Measurements from ENCODE around the gene OGFOD3.
A peak's percentile ranks its signal among the peaks of the same experiment; 100 is the strongest.

The OGFOD3 gene

GRCh38 chr17:82446124-82446523 lies 27.7 kb upstream of the OGFOD3 start:
- DNase-seq: no peak

GRCh38 chr17:82445542-82445941 lies 27.2 kb upstream of the OGFOD3 start:
- no peak for DNase-seq

- DNase-seq: no peak
Measured at GRCh38 chr17:82444941-82445521, 26.6 kb upstream of the OGFOD3 start.

GRCh38 chr17:82444284-82444893 lies 26.0 kb upstream of the OGFOD3 start:
- DNase-seq: no peak

- DNase-seq: no peak
Measured at GRCh38 chr17:82443465-82444283, 25.3 kb upstream of the OGFOD3 start.

GRCh38 chr17:82442643-82443464 lies 24.5 kb upstream of the OGFOD3 start:
- DNase-seq: no peak

- DNase-seq: no peak
Measured at GRCh38 chr17:82441691-82442487, 23.5 kb upstream of the OGFOD3 start.

GRCh38 chr17:82440991-82441627 lies 22.7 kb upstream of the OGFOD3 start:
- DNase-seq: peak; percentile 39

GRCh38 chr17:82440469-82440981 lies 22.1 kb upstream of the OGFOD3 start:
- DNase-seq: no peak

GRCh38 chr17:82439829-82440365 lies 21.5 kb upstream of the OGFOD3 start:
- no peak for DNase-seq

GRCh38 chr17:82439194-82439828 lies 20.9 kb upstream of the OGFOD3 start:
- no peak for DNase-seq

- no peak for DNase-seq
Measured at GRCh38 chr17:82438401-82439193, 20.2 kb upstream of the OGFOD3 start.

GRCh38 chr17:82437325-82437668 lies 18.9 kb upstream of the OGFOD3 start:
- DNase-seq: no peak

GRCh38 chr17:82436601-82437324 lies 18.4 kb upstream of the OGFOD3 start:
- no peak for DNase-seq

GRCh38 chr17:82435601-82436583 lies 17.5 kb upstream of the OGFOD3 start:
- no peak for DNase-seq

GRCh38 chr17:82435103-82435502 lies 16.7 kb upstream of the OGFOD3 start:
- no peak for DNase-seq

GRCh38 chr17:82434216-82434565 lies 15.8 kb upstream of the OGFOD3 start:
- DNase-seq: no peak

GRCh38 chr17:82433560-82434215 lies 15.3 kb upstream of the OGFOD3 start:
- DNase-seq: no peak

Data from NCI-H345 (cell line).